HG02571 (cell line): ENCODE measurements around the gene ELOVL6.

ENCODE experiments used
- ATAC-seq: cut with Tn5 transposase; IDR thresholded peaks from one replicate; pipeline ENCODE4 v1.9.1; 2021; ENCODE audit warnings: mild to moderate bottlenecking, moderate library complexity; ENCODE audit not compliant: unreplicated experiment

Gene ELOVL6

GRCh38 chr4:110129544-110129943 lies 68.9 kb downstream of the ELOVL6 start:
- ATAC-seq: no peak

GRCh38 chr4:110128472-110128919 lies 69.9 kb downstream of the ELOVL6 start:
- ATAC-seq: no peak

- no peak for ATAC-seq
Observed at GRCh38 chr4:110128029-110128428, 70.4 kb downstream of the ELOVL6 start.

GRCh38 chr4:110124711-110125110 lies 73.7 kb downstream of the ELOVL6 start:
- ATAC-seq: no peak

GRCh38 chr4:110122201-110122600 lies 76.2 kb downstream of the ELOVL6 start:
- no peak for ATAC-seq

GRCh38 chr4:110120506-110120905 lies 77.9 kb downstream of the ELOVL6 start:
- no peak for ATAC-seq

GRCh38 chr4:110119880-110120279 lies 78.5 kb downstream of the ELOVL6 start:
- ATAC-seq: no peak

GRCh38 chr4:110119337-110119736 lies 79.1 kb downstream of the ELOVL6 start:
- ATAC-seq: no peak

GRCh38 chr4:110112056-110112455 lies 86.4 kb downstream of the ELOVL6 start:
- ATAC-seq: no peak

GRCh38 chr4:110109455-110109854 lies 89.0 kb downstream of the ELOVL6 start:
- no peak for ATAC-seq

- no peak for ATAC-seq
Observed at GRCh38 chr4:110108960-110109359, 89.5 kb downstream of the ELOVL6 start.

GRCh38 chr4:110108422-110108821 lies 90.0 kb downstream of the ELOVL6 start:
- ATAC-seq: peak; percentile 67

GRCh38 chr4:110107866-110108265 lies 90.5 kb downstream of the ELOVL6 start:
- ATAC-seq: no peak

- ATAC-seq: peak; percentile 79
Observed at GRCh38 chr4:110106931-110107296, 91.5 kb downstream of the ELOVL6 start.

GRCh38 chr4:110104661-110105060 lies 93.8 kb downstream of the ELOVL6 start:
- no peak for ATAC-seq

- ATAC-seq: no peak
Observed at GRCh38 chr4:110099638-110100037, 98.8 kb downstream of the ELOVL6 start.

GRCh38 chr4:110096405-110096804 lies 102.0 kb downstream of the ELOVL6 start:
- ATAC-seq: no peak

- no peak for ATAC-seq
Observed at GRCh38 chr4:110092646-110093045, 105.8 kb downstream of the ELOVL6 start.

- ATAC-seq: no peak
Observed at GRCh38 chr4:110091434-110092140, 106.8 kb downstream of the ELOVL6 start.

- ATAC-seq: peak; percentile 81
Observed at GRCh38 chr4:110088670-110089069, 109.7 kb downstream of the ELOVL6 start.

- no peak for ATAC-seq
Observed at GRCh38 chr4:110087070-110087708, 111.2 kb downstream of the ELOVL6 start.

- ATAC-seq: no peak
Observed at GRCh38 chr4:110085131-110085530, 113.3 kb downstream of the ELOVL6 start.

GRCh38 chr4:110084154-110084553 lies 114.3 kb downstream of the ELOVL6 start:
- no peak for ATAC-seq
